ENCODE data around the gene GIT1.
A peak's percentile ranks its signal among the peaks of the same experiment; 100 is the strongest.

Gene GIT1

DNA sequence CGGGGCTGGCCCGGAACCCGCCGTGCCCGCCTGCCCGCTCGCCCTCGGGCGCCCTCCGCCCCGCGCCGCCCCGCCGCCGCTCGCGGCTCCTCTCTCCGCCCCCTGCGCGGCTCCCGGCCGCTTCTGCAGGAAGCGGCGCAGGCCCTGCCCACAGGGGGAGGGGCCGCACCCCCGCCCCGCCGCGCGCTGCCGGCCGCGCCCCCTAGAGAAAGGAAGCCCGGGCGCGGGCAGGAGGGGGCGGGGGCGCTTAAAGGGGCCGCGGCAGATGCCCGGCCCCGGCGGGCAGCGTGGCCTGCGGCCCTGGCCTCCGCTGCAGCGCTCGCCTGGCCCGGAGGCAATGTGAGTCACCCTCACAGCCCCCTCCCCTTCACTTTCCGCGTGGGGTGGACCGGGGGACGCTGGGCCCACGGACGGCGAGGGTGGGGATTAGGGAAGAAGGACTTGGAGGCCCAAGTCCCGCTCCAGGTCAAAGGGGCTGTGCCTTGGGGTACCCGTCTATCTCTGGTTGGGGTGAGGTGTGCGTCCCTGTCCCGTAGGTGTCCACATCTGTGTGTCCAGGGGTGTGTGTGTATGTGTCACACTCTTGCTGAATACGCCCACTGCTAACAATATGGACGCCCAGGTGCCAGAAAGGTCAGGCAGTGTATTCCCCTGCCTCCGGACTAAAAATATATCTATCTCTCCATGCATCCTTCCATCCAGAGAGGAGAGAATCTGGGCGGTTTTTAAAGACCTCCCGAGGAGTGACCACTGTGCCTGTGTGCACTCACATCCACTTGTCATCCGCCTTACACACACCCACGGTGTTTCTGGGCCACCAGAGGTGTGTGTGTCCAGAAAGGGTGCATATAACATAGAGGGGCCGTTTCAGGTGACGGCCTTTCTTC lies at the start of gene GIT1:
Gene GIT1 (minus strand): TSS at position 125 of the 887 bp plus-strand sequence. CDS start 270 bp downstream, outside the sequence.
- DNase-seq (ENCODE audit: low read depth) = peak; percentile 84

DNA sequence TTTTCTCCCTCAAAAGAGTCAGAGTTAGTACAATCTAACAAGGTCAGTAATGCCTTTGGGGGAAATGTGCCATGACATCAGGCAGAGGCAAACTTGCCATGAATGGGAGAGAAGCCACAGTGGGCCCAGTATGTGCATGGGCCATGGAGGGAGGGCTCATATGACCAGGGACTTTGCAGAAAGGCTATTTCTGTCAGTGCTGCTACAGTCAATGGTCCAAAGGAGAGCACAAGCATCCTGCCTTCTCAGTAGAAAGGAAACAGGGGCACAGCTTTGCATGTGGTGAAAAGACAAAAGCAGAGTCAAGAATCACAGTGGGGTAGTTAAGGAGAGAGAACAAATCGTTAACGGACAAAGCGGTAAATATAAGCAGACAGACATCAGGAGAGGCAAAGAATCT lies 44.4 kb upstream of the GIT1 start:
- DNase-seq (ENCODE audit: low read depth) = no peak

GRCh38 chr17:29630630-29631193 lies 41.3 kb upstream of the GIT1 start:
- DNase-seq (ENCODE audit: low read depth) = no peak

DNA sequence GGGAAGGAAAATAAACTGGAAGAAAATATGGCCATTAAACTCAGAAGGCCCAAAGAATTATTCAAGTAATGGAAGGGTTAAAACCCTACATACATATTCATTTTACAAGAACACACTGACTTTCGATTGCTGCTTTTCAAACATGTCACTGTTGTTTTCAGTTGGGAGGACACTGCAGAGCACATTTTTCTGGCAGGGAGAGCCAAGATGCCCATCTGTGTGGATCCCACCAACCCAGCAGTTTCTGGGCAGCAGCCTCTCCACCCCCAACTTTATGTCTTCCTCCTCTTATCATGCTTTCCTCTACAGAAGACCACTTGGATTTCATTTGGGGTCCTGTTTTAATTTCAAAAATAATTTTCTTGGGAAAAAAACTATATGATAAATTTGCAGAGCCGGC lies 40.4 kb upstream of the GIT1 start:
- DNase-seq (ENCODE audit: low read depth) = no peak

- DNase-seq (ENCODE audit: low read depth) = no peak
Observed at GRCh38 chr17:29628644-29629043, 39.2 kb upstream of the GIT1 start.

GRCh38 chr17:29627951-29628350 lies 38.5 kb upstream of the GIT1 start:
- DNase-seq (ENCODE audit: low read depth) = no peak

DNA sequence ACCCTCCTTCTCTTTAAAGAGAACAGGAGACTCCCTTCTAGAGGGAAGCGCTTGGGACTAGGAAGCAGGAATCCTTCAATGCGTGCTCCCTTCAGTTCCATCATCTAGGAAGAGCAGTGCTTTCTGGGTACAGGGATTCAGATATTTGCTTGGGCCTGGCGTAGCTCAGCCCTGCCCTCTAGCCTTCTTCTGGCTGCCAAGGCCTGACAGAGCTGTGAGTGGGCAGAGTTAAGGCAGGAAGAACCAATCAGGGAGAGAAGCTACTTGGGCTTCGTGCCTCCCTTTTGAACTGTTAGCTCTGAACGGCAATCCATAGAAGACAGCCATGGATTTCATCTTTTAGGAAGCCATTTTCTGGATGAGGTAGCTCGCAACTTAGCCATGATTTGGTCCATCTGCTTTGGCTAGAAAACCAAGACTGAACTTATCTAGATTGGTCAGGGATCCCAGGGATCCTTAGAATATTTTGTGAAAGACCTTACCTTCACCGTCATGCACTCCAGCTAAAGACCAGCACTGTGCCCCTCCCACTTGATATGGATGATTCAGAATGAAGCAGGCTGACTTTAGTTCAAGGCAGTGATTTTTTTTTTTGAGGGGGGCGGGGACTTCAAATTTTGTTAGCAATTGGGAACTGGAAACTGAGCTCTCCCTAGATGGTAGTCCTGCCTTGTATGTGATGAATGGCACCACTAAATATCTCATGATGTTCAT lies 35.7 kb upstream of the GIT1 start:
- DNase-seq (ENCODE audit: low read depth) = no peak

DNA sequence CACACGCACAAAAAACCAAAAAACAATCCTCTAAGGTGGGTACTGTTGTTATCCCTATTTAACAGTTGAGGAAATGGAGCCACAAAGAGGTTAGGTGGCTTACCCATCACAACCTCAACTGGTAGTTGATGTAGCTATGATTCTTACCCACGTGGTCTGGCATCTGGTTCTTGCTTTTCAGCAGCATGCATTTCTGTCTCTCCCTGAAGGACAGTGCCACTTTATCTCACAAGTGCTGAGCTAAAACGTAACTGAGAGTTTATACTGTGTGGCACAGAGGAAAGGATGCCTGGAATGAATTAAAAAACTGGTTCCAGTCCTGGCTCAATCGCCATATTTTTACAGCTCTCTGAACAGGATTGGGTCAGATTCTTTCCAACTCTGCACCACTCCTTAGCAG lies 35.1 kb upstream of the GIT1 start:
- no peak for DNase-seq (ENCODE audit: low read depth)

GRCh38 chr17:29623283-29623647 lies 33.8 kb upstream of the GIT1 start:
- no peak for DNase-seq (ENCODE audit: low read depth)

DNA sequence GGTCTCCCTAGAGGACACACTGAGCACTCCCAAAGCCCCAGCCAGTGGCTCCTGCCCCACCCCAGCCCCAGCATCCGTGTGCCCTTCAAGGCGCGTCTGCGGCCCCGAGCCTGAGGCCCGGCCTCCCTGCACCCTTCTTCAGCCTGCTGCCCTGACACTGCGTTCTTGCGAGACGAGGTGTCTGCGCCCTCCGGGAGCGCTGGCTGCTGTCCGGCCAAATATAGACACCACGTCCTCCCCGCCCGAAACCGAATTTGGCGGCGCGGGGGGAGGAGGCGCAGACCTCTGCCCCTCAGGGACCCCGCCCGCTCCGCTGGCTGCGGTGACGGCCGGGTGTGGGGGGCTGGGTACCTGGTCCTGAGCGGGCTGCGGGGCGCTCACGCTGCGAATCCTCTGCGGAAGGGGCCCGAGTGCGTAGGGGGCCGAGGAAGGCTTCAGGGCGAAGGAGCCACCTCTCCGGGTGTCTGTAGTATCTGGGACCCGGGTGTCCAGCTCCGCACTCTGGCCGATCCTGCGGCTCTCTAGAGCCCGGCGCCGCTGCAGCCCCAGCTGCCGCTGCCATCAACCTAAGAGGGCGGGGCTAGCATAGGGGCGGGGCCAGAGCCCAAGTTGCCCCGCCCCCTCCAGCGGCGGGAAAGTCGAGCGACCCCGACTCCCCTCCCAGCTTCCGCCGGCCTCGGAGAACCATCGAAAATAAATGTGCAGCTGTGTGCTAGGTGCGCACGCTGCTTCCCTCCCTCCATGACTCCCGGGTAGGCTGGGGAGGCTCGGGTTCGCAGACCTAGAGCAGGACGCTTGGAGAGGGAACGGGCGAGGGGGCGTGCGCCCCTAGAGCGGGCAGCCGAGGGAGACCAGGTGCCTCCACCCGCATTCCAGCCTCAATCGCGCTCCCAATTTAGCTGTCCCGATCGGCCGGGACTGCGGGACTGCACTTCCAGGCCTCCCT lies 33.2 kb upstream of the GIT1 start, which contains the start of gene CORO6:
Gene CORO6 (minus strand): TSS at position 576 of the 946 bp plus-strand sequence. CDS start 1,491 bp downstream, outside the sequence.
- peak; percentile 31 for DNase-seq (ENCODE audit: low read depth)

DNA sequence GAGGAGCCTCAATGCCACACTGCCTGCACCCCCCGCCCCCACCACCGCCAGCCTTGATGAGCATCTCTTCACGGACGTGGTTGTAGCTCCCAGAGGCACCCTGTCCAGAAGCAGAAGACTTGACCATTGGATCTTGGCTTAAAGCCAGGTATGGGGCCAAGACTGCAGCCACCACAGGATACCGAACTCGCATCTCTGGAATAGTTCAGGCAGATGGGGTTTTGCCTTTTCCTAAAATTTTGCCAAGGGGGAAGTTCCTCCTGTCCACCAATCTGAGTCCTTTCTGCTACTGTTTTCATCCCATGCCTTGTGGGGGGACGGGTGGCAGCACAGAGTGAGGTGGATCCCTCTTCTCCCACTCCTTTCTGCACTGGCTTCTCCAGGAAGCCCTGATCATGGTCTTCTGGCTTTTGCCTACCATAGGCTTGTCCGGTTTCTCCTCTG lies 32.3 kb upstream of the GIT1 start:
- DNase-seq (ENCODE audit: low read depth) = no peak

- DNase-seq (ENCODE audit: low read depth) = no peak
Observed at GRCh38 chr17:29620779-29621500, 31.5 kb upstream of the GIT1 start.

DNA sequence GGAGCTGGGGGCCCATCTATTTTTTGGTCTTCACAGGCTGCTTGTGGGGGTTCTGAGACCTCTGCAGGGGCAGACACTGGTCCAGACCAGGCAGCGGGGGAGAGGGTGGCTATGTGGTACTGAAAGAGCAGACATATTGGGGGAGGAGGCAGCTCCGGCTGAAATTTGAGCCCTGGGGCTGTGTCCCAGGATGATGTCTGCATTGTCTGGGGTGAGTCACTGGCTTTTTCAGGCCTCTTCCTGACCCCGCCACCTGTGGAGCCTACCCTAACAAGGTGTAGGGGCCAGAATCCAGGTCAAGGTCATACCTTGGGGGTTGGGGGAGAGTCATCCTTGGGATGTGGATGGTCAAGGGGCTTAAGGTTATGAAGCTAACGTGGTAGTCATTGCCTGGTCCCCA lies 30.8 kb upstream of the GIT1 start:
- peak; percentile 66 for DNase-seq (ENCODE audit: low read depth)

GRCh38 chr17:29619251-29619650 lies 29.8 kb upstream of the GIT1 start:
- peak; percentile 53 for DNase-seq (ENCODE audit: low read depth)

DNA sequence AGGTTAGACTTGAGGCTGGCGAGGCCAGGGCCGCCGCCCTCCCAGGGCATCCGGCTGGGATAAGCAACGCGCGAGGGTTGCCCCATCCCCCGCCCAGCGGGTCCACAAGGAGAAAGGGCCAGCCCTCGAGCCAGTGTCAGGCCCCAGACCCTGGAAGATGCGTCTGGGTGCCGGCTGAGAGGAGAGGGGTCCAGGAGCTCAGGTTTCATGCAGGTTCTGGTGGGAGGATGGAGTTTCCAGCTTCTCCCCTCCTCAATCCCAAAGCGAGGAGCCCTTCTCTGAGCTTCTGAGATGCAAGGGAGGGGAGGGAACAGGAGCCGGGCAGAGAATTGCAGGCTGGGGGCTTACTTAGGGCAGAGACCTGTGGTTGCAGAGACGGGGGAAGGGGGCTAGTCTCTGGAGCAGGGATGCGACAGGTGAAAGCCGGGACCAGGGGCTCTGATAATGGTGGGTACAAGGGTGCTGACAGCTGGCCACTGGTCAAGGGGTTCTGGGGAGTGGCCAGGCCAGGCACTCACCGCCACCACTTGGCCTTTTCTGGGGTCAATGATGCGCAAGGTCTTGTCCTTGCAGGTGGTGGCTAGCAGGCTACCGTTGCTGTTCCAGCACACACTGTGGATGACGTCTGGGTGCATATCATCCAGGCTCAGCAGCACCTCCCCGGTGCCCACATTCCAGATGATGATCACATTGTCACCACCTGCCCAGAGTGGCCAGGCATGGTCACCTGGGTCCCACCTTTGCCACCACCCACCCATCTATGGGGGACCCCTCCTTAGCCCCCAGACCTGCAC lies 29.0 kb upstream of the GIT1 start:
- DNase-seq (ENCODE audit: low read depth) = no peak

DNA sequence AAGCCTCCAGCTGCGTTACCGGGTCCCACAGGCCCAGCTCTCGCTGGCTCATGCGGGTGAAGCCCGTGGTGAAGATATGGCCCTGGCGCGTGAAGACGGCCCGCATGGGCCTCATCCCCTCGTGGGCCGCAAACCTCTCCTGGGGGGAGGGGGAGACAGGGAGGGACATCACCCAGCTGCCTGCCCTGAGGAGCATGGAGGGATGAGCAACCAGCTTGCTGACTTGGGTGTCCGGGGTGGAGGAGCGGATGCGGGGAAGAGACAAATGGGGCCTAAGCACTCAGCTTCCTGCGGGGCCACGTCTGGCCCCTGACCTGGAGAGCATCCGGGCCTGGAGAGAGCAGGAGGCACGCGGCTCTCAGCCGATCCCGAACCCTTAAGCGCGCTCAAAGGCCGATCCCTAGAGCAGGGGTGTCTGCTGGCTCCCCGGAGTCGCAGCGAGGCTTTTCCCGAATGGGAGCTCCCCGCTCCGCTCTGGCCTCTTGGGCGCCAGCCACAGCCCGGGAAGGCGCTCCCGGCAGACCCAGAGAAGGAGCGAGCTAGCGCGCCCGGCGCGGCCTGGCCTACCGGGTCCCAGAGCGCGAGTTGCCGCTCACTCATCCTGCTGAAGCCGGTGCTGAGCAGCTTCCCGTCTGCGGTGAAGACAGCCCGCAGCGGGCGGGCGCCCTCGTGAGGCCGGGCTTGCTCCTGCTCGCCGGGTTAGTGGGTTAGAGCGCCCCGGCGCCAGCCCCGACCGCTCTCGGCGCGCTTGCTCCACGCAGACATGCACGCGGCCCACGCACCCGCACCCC lies 28.2 kb upstream of the GIT1 start:
- peak; percentile 71 for DNase-seq (ENCODE audit: low read depth)

DNA sequence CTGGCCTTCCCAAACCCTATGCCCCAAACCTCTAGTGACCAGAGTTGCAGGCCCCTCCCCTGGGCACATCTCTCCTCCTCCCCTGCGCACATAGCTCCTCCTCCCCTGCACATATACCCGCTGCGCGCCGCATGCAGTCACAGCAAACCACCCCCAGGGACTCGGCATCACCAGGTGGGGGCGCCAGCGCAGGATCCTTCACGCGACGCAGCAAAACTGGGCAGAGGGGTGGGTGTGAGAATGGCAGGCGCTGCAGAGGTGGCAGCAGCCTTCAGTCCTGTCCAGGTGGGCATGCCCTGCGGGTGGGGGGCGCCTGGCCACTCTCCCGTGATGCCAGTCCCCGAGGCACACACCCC lies 27.7 kb upstream of the GIT1 start:
- DNase-seq (ENCODE audit: low read depth) = peak; percentile 79

DNA sequence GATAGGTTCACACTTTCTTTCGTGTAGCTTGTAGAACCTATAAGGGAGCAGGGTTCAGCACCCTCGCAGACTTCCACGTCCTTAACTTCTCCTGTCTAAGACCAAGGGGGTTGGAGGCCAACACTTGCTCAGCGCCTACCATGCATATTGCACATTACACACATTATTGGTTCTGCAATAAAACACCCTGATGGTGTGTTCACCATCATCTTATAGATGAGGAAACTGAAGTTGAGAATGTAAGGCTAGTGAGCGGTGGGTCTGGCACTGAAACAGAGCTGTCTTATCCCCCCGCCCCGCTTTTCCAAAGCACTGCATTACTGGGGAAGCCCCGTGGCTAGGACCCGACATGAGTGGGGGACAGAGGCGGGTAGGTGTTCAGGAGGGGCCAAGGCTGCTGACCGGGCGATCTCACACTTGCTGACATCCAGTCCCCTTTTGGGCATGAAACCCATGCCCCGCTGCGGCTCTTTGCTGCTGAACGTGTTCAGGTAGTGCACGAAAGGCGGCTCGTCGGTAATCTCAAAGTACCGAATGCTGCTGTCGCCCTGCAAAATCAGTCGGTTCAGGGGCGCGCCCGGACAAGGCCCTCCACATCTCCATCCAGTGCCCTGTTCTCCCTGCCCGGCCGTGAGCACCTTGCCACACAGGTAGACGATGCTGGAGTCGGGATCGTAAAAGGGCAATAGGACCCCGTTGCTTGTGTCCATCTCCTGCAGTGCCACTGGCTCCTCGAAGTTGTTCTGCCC lies 27.0 kb upstream of the GIT1 start:
- no peak for DNase-seq (ENCODE audit: low read depth)

Data from iris pigment epithelial cell (primary cell).